HG03565 (cell line): ENCODE results near the gene LPP.

Experiments used
- ATAC-seq: cut with Tn5 transposase; IDR thresholded peaks from one replicate; pipeline ENCODE4 v1.9.1; 2021; ENCODE audit warnings: mild to moderate bottlenecking, moderate library complexity; ENCODE audit not compliant: unreplicated experiment

Gene LPP

DNA sequence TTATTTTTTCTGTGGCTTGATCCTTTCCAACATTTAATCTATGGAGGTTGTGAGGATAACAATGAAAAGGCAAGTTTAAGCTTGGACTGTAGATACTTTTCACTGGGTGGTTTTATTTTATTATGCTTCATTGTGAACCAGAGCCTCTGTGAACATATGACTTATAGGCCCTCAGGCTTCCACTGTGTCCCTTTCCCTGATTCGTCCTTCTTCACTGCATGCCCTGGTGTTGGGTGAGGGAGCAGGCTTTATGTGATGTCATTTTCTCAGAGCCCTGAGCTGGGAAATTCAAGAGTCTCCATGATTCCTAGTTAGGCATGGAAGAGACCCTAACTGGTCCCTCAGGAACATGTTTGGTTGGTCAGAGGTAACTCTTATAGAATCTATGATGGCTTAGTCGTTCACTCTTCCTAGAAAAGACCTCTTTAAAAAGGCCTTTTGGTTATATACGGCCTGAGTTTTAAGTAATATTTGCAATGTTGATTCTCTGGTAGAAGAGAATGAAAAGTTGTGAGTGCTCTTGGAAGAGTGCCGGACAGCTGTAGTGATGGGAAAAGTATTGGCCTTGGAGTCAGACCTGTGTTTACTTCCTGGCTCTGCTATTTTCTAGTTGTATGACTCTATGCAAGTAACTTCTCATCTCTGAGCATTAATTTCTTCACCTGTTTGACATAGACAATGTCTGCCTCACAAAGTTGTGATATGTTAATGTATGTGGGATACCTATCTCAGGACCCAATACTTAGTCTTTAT, 168.4 kb downstream of the LPP start:
- ATAC-seq: no peak

DNA sequence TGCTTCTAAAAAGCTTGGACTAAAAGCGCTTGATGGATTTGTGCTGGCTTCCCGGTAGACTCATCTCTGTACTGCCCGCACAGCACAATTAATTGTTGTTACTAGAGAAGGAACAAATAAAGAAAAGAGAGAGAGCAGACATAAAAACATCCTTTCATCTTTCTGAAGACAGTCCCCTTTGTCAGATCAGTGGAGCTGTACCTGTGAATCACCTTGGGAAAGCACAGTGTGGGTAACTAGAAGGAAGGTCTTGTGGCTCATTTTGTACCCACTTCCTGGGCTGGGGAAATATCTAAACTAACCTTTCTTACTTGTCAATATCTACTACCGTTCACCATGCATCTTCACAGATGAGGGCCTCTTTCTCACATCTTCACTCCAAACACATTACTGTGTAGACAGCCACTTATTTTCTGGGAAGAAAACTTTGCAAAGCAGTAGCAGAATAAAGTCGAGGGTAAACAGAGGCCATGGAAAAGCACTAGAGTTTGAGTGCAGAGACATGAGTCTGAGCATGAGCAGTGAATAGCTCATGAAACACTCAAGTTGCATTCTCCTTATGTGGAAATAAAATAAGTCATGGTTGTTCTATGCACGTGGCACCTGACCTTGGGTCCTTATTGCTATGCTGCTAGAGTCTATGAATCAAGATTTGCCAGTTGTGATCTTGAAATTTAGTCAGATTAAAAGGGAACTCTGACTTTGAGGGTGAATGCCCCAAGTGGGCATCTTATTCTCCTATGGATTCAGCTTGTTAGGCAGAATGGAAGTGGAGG, 169.3 kb downstream of the LPP start:
- ATAC-seq: no peak

DNA sequence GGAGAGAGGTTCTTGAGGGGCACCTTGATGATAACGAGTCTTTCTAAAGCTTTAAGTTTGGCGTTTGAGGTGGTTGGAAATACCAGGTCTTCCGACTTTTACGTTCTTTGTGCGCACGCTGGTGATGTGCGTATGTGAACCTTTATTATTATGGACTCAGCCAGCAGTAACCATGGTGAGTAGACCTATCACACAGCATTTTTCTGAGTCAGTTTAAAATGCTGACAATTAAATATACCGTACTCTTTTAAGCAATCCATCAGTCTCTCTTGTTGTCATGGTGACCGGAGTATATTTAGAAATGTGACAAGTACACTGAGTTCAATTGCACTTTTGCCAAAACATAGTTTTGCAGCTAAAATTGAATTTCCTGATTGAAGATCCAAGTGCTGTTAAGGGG, 172.2 kb downstream of the LPP start:
- no peak for ATAC-seq

DNA sequence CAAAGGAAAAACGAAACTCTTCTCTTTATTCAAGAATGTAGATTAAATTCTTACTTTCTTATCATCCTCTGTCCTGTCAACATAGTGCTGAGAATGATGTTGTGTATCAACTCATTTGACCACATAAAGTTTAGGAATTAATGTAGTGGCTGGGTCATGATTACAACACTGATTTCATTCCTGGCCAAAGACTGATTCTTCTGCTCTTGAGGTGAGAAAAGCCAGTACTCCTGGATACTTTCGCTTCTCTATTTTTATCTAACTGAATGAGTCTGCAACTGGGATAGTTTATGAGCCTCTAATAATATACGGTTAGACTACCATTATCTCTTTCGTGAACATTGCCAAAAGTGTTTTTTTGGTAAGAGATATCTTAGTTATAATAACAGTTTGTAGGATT, 173.0 kb downstream of the LPP start:
- ATAC-seq: no peak

DNA sequence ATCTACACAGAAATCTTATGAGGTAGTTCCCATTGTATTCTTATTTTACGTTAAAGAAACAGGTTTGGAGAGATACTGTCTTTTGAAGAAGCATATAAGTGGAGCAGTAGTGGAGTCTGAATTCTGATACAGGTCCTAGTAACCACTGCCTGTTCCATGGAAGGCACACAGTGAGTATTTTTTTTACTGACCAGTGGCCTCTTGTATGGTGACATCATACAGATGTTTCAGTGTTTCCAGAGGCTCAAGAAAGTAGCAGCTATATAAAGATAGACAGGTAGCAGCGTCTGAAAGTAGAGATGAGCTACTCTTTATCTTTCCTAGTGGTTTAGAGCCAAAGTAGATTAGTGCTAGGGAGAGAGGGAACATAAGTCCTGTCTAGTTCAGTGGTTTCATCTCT, 173.5 kb downstream of the LPP start:
- ATAC-seq: no peak

DNA sequence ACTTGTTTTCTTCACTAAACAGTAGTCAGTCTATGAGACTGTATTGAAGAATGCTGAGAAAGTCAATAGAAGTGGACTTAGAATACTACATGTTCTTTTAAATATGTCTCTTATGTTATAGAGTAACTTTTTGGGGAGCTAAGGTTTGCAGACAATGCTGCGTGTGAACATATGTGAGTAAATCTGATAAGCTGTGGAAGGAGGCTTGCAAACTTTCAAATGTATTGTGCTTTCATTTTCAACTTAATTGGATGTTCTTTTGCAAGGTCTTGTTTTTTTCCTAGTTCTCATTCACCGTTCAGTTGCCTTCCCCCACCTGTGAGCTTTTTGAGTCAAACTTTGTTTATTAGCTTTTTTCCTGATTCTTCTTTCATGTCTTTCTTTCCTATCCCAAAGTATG, 176.2 kb downstream of the LPP start:
- no peak for ATAC-seq

DNA sequence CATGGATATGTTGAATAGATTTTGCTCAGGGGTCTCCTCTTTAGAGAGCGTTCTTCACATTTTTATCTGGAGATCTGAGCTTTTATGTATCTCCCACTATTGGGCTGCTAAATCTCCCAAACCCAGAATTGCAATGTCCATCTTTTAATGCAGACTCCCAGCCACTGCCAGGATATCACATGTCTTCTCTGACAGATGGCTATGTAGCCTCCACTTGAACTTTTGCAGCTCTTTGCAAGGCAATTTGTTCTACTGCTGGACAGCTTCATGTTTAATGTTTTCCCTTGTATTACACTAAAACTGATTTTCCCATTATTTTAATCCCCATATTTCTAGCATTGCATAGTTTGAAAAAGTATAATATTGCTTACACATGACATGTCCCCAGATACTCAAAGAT, 177.2 kb downstream of the LPP start:
- no peak for ATAC-seq

DNA sequence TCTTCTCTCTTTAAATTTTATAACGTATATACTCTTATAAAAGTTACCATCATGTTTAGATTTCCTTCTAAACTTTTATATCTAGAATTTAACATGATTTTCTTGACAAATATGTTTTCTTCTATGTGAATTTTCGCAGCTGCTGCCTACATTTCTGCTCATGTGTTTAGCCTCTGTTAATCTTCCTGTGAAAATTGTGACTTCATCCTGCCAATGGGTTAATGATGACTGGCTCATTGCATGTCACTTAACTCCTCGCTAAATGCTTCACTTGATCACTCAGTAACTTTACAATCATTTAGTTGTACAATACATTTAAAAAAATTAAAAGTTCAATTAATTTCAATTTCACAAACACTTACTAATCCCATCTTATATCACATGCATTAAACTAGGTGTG, 178.1 kb downstream of the LPP start:
- ATAC-seq: no peak

DNA sequence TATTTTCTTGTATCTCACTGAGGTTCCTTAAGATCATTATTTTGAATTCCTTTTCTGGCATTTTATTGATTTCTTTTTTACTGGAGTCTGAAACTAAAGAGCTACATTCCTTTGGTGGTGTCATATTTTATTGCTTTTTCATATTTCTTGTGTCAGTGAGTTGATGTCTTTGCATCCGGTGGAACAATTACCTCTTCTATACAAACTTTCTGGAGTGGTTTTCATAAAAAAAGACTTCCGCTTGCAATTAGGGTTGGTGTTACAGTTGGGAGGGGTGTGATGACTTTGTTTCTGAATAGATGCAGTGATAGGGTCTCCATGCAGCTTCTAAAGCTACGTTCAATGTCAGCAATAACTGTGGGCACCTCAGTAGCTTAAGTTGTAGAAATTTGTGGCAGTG, 181.7 kb downstream of the LPP start:
- no peak for ATAC-seq

DNA sequence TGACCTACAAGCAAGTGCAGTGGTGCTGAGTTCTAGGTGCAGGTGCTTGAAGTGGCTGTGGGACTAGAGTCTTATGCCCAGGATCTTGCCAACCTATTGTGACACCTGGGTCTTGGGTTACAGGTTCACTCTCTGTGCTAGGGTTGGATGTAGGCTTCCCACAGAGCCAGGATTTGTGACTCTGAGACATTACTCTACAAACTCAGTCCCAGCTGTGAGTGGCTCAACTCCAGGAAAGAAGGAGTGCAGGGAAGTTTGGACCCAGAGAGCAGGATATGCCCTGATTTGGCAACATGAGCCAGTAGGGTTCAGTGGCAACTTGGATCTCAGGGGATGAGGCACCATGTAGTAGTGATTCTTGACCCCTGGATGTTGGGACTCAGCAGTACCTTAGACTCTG, 182.2 kb downstream of the LPP start:
- ATAC-seq: no peak

DNA sequence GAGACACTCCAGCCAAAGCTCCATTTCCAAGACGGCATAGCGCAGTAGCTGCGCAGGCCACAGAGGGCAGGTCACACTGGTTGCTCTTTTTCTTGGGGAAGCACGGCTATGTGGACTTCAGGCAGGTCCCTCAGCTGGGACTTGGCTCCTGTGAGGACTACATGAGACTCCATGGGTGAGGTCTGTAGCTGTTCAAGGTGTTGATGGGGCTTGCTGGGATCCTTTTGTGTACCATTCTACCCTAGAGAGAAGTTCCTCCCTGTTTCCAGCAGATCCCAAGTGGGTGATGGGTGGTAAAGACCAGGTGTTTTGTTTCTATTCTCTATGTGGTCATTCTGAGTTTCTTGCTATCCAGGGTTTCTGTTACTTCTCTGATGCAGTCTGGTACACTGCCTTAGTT, 183.3 kb downstream of the LPP start:
- no peak for ATAC-seq

DNA sequence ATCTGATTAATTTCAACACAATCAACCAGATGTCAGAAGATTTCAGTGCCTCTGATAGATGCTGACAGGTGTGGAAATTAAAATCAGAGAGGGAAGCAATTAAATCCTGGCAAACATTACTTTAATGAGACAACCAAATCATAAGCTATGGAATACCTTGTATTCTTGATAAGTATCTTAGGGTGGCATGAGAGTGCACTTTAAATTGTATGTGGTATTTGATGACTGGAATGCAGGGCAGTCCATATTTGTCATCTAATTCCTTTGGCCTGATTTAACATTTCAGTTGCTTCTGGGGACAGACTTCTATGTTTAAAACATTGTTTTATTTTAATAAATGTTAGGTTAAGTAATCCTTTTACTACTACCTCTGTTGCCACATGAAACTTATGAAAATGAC, 184.1 kb downstream of the LPP start:
- no peak for ATAC-seq

DNA sequence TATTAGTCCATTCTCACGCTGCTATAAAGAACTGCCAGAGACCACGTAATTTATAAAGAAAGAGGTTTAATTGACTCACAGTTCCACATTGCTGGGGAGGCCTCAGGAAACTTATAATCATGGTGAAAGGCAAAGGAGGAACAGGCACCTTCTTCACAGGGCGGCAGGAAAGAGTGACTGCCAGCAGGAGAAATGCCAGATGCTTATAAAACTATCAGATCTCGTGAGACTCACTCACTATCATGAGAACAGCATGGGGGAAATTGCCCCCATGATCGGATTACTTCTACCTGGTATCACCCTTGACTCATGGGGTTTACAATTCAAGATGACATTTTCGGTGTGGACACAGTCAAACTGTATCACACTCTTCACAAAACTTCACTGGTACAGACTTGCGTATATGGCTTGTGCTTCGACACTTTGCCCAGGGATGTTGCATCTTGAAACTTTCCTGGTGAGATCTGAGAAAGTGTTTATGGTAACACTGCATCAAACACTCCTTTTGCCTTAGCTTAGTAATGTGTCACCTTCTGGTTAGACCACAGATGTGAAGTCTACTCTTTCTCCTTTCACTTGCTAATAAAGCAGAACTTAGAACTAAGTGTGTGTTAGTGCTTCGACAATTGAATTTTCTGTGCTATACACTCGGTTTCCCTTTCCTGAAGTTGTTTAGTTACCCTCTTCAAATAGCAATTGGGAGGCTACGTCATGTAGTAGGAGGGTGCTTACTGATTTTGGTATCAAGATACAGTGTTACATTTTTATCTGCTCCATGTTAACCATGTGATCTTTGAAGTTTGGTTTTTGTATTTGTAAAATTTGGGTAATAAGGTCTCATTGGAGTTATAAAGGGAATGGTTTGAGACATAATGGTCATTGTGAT, 185.7 kb downstream of the LPP start:
- peak; percentile 79 for ATAC-seq

DNA sequence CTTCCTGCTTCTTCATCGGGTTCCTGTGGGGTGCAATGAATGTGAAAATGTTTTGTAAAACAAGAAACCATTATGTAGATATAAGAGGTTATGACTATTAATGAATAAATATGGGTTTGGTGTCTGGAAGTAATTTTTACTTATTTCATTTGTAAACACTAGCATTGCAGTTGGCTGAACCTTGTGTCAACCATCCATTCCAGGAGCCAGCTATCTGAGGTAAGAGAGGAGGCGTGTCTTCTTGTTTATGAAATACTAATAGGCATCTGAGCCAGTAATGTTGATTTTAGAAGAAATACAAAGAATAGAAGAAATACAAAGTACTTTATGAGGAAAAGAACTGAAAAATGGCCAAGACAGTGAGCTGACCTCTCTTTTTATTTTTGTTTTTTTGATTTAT, 187.5 kb downstream of the LPP start:
- no peak for ATAC-seq

DNA sequence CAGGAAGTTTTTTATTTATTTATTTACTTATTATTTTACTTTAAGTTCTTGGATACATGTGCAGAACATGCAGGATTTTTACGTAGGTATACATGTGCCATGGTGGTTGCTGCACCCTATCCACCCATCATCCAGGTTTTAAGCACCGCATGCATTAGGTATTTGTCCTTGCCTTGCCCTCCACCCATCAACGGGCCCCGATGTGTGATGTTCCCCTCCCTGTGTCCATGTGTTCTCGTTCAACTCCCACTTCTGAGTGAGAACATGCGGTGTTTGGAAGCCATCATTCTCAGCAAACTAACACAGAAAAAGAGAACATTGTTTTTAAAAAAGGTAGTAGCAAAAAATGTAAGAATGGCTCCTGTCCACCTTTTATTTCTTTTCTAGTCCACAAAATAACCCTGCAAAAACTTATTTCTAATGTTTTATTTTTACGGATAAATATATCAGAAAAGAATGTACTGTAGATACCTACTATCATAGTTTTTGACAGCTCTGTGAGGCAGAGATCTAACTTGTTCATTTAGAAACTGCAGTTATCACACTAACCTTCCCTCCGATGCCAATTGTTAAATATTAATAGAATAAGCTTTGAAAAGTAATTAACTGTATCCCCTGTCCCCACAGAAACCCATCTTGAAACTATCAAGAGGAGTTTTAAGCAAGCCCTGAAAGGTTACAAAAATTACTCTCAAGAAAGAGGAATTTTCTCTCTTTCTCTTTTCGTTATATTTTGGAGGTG, 189.2 kb downstream of the LPP start:
- ATAC-seq: no peak

DNA sequence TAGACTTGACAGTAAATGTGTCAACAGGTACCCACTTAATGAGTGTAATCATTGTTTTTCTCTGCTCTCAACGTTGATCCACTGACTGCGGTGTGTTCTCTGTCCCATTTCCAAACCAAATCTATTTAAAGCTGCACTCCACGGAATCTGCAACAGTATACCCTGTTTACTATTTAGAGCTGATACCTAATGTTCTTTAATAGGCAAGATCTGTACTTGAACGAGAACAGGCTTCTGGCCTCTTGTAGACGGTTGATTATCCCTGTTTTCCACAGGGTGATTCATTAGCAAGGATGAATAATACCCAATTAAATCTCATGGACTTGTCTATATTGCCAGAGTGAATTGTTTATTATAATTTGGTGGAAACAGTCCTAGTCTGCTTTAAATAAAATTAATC, 189.9 kb downstream of the LPP start:
- no peak for ATAC-seq

DNA sequence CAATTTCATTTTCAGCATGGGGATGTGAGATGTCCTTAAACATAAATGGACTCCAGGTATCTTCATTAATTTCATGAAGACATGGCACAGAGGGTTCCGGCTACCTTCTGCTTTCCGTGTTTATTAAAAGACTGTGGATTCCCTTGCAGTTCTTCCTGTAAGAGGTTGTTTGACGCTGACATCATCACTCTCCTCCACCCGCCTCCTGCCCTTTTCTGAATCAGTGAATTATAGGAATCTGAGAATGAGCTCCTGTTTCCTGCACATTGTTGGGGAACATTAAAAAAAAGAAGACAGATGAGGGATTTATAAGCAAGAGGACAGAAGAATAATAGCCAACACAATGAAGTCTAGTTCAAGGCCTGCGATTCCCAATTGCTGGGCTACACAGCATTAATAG, 191.3 kb downstream of the LPP start:
- ATAC-seq: no peak

DNA sequence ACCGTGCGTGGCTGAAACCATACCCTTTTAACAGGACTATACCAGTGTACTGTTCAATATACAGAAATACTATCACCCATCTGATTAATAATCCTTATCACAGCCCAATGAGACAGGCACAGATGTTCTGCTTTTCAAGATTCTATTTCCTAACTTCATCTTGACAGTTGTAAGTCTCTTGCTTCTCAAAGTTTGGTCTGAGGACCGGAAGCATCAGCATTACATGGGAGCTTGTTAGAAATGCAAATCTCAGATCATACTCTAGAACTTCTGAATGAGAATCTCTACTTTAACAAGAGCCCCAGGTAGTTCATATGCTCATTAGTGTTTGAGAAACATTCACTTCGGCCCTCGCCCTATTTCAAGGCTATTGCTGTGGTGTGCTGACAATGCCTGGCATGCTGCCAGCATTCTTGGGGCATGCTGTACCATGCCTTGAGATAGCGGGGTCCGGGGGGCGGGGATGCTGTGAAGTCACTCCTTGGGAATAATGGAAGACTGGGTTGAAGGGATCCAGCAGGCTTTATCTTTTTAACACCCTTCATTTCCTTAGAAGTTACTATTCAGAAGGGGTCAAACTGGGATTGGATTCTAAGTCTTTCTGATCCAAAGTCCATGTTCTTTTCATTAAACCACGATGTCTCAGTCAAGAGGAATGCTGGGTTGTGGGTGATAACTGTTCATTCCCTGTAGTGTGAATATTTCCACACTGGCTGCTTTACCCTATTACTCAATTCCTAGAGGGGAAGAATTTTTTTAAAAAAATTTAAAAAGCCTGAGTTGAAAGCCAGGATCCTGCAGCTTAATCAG, 194.7 kb downstream of the LPP start:
- ATAC-seq: no peak

DNA sequence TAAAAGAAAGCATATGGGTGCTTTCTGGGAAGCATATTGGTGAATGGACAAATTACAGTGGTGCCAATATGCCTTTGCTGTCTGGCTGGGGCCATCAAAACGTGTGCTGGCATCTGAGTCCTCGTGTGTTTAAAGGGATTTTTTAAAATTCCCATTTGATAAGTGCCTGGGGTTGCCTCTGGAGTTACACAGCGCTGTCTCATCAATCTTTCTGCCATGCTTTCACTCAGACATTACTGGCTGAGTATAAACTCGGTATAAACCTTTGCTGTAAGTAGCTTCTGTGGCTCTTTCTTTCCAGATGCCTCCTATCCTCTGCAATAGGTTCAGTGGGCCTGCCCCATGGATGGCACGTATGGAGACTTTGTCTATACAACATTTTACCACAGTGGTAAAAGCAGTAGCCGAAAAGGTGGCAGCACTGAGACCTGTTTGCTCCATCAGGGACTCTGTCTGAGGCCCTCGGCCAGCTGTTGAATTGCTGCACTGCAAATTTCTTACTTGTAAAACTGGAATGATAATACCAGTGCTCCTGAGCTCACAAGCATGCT, 195.5 kb downstream of the LPP start:
- no peak for ATAC-seq

DNA sequence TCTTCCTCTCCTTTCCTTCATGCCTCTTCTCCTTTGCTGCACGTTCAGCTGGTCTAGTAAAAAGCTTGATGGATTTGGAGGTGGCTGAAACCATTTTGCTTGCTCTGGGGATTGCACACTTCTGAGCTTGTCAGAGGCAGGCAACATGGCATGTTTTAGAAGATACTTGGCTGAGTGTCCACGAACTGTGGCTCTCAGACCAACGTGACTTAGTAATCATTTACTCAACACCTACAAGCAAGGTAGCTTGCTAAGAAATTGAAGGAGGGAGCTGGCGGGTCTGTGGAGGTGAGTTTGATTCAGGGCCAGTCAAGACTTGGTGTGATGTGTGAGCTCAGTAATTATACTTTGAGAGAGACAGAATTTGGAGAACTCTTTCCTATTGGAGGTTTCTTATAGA, 196.0 kb downstream of the LPP start:
- no peak for ATAC-seq
